Subcutaneous abdominal adipose tissue (tissue), 5 donors: ENCODE results near the gene ANKRD65.
"Not testable (repeated sequence)": the region's sequence is repeated elsewhere in the genome, so short reads cannot be mapped to it uniquely, and the experiment has no call there.

Experiments used
- H3K27ac ChIP-seq: one replicate; pipeline ENCODE4 v1.7.0; 2013; ENCODE audit warnings: low read depth, mild to moderate bottlenecking, inconsistent platforms, low read length, moderate library complexity
- H3K27me3 ChIP-seq, 5 donors: one replicate each; pipeline ENCODE4 v1.7.0; 2013; ENCODE audit warnings: low read length in 5 of 5, inconsistent platforms in 1 of 5; ENCODE audit not compliant: control insufficient read depth in 5 of 5, insufficient read depth in 4 of 5
- H3K36me3 ChIP-seq, 5 donors: one replicate each; pipeline ENCODE4 v1.7.0; 2013; ENCODE audit warnings: low read length in 5 of 5; ENCODE audit not compliant: control insufficient read depth in 5 of 5, insufficient read depth in 5 of 5
- H3K4me1 ChIP-seq, 5 donors: one replicate each; pipeline ENCODE4 v1.7.0; 2013; ENCODE audit warnings: low read length in 5 of 5, mild to moderate bottlenecking in 3 of 5, moderate library complexity in 1 of 5; ENCODE audit not compliant: control insufficient read depth in 5 of 5, insufficient read depth in 5 of 5
- H3K4me3 ChIP-seq, 5 donors: one replicate each; pipeline ENCODE4 v1.7.0; 2013; ENCODE audit warnings: low read length in 5 of 5, low read depth in 1 of 5
- H3K9ac ChIP-seq, 5 donors: one replicate each; pipeline ENCODE4 v1.7.0; 2013; ENCODE audit warnings: low read length in 5 of 5, mild to moderate bottlenecking in 4 of 5, moderate library complexity in 3 of 5
- H3K9me3 ChIP-seq, 5 donors: one replicate each; pipeline ENCODE4 v1.7.0; 2013; ENCODE audit warnings: low read length in 5 of 5; ENCODE audit not compliant: control insufficient read depth in 5 of 5
- donor health status: healthy.
- donor health status: healthy.
- donor health status: healthy.
- donor health status: healthy.
- donor health status: healthy.

ANKRD65 gene

GRCh38 chr1:1430992-1431844 lies 10.1 kb upstream of the ANKRD65 start:
- H3K4me1 ChIP-seq, result peaks cover 6 to 69% (median 67%) of the 10 kb centered on the region in 5 donors
- peaks cover 0 to 6% (median 3%) of the 10 kb centered on the region in 5 donors for H3K27me3 ChIP-seq
- no peaks in the 10 kb centered on the region for H3K9me3 ChIP-seq
- H3K27ac ChIP-seq, result peak overlapping the region; percentile 90
- H3K36me3 ChIP-seq, result no peaks in the 10 kb centered on the region
- H3K9ac ChIP-seq, result peak overlapping the region in 3 of 5 donors; percentile 53 to 77 (median 63)
- peak overlapping the region in 4 of 5 donors; percentile 18 to 47 (median 39) for H3K4me3 ChIP-seq

GRCh38 chr1:1430114-1430982 lies 9.3 kb upstream of the ANKRD65 start:
- no peaks in the 10 kb centered on the region for H3K9me3 ChIP-seq
- no peaks in the 10 kb centered on the region for H3K36me3 ChIP-seq
- peak overlapping the region in 1 of 5 donors; percentile 47 for H3K4me3 ChIP-seq
- H3K4me1 ChIP-seq, result peaks cover 6 to 64% (median 62%) of the 10 kb centered on the region in 5 donors
- peak overlapping the region in 4 of 5 donors; percentile 20 to 62 (median 46) for H3K9ac ChIP-seq
- peaks cover 0 to 12% (median 4%) of the 10 kb centered on the region in 5 donors for H3K27me3 ChIP-seq
- H3K27ac ChIP-seq, result peak overlapping the region; percentile 90

GRCh38 chr1:1429671-1430073 lies 8.6 kb upstream of the ANKRD65 start:
- Histone ChIP-seq H3K27me3 (peaks cover 0 to 12% (median 4%) of the 10 kb centered on the region in 5 donors), H3K9me3 (no peaks in the 10 kb centered on the region), H3K4me1 (peaks cover 6 to 57% (median 55%) of the 10 kb centered on the region in 5 donors), H3K4me3 (peak overlapping the region in 1 of 5 donors; percentile 47), H3K9ac (peak overlapping the region in 2 of 5 donors; percentile 13 to 20), H3K27ac (peak overlapping the region; percentile 90), H3K36me3 (no peaks in the 10 kb centered on the region)

GRCh38 chr1:1428967-1429366 lies 7.9 kb upstream of the ANKRD65 start:
- H3K36me3 ChIP-seq, H3K4me3 ChIP-seq, H3K9me3 ChIP-seq, H3K27ac ChIP-seq, H3K9ac ChIP-seq: not testable (repeated sequence)
- peaks cover 0 to 12% (median 4%) of the 10 kb centered on the region in 5 donors for H3K27me3 ChIP-seq
- peaks cover 6 to 50% (median 48%) of the 10 kb centered on the region in 5 donors for H3K4me1 ChIP-seq

- Histone ChIP-seq H3K9me3 (no peaks in the 10 kb centered on the region), H3K27me3 (peaks cover 0 to 12% (median 4%) of the 10 kb centered on the region in 5 donors), H3K4me3 (no peak overlapping the region), H3K4me1 (peaks cover 6 to 42% (median 40%) of the 10 kb centered on the region in 5 donors), H3K9ac (no peak overlapping the region), H3K36me3 (no peaks in the 10 kb centered on the region), H3K27ac (no peak overlapping the region)
Observed at GRCh38 chr1:1428174-1428573, 7.1 kb upstream of the ANKRD65 start.

GRCh38 chr1:1427820-1428148 lies 6.7 kb upstream of the ANKRD65 start:
- H3K27me3 ChIP-seq, result peaks cover 0 to 12% (median 4%) of the 10 kb centered on the region in 5 donors
- H3K9ac ChIP-seq, result no peak overlapping the region
- H3K4me3 ChIP-seq, result peak overlapping the region in 1 of 5 donors; percentile 11
- H3K4me1 ChIP-seq, result peaks cover 6 to 39% (median 37%) of the 10 kb centered on the region in 5 donors
- no peaks in the 10 kb centered on the region for H3K36me3 ChIP-seq
- H3K27ac ChIP-seq, result no peak overlapping the region
- no peaks in the 10 kb centered on the region for H3K9me3 ChIP-seq

GRCh38 chr1:1427106-1427819 lies 6.2 kb upstream of the ANKRD65 start:
- Histone ChIP-seq H3K9ac (no peak overlapping the region), H3K36me3 (no peaks in the 10 kb centered on the region), H3K4me1 (peaks cover 4 to 33% (median 31%) of the 10 kb centered on the region in 5 donors), H3K9me3 (no peaks in the 10 kb centered on the region), H3K4me3 (peak overlapping the region in 1 of 5 donors; percentile 11), H3K27me3 (peaks cover 0 to 12% (median 4%) of the 10 kb centered on the region in 5 donors), H3K27ac (no peak overlapping the region)

- no peak overlapping the region for H3K4me3 ChIP-seq
- H3K27ac ChIP-seq, result no peak overlapping the region
Observed at GRCh38 chr1:1426496-1427105, 5.5 kb upstream of the ANKRD65 start.

GRCh38 chr1:1425753-1426495 lies 4.8 kb upstream of the ANKRD65 start:
- Histone ChIP-seq H3K9ac (no peak overlapping the region), H3K4me3 (no peak overlapping the region), H3K27me3 (peaks cover 0 to 12% (median 4%) of the 10 kb centered on the region in 5 donors), H3K4me1 (peaks cover 4 to 24% (median 20%) of the 10 kb centered on the region in 5 donors), H3K27ac (no peak overlapping the region), H3K9me3 (no peaks in the 10 kb centered on the region), H3K36me3 (no peaks in the 10 kb centered on the region)

More at GRCh38 chr1:1426496-1427105, 5.5 kb upstream of the ANKRD65 start:
- no peak overlapping the region for H3K9ac ChIP-seq
- H3K27me3 ChIP-seq, result peaks cover 0 to 12% (median 4%) of the 10 kb centered on the region in 5 donors
- no peaks in the 10 kb centered on the region for H3K9me3 ChIP-seq
- no peaks in the 10 kb centered on the region for H3K36me3 ChIP-seq
- peaks cover 4 to 27% (median 25%) of the 10 kb centered on the region in 5 donors for H3K4me1 ChIP-seq
